ENCODE data around the gene EPHB2.

DNA sequence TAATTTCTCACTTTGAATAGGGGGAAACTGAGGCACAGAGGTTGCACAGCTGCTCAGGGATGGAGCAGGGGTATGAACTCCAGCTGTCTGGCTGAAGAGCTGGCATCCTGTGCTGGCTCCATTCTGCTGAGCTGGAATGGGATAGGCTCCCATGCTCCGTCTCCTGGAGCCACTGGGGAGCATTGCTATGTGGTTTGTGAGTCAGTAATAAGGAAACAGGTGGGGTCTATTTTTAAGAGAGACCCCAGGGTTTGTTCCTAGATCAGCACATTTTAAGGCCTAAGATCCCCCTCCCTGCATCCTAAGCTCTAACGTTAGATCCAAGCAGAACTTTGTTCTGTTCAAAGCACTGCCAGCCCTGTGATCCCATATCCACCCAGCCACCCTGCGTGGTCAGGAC, 189.8 kb downstream of the EPHB2 start:
- TF ChIP-seq, protein P1, sequence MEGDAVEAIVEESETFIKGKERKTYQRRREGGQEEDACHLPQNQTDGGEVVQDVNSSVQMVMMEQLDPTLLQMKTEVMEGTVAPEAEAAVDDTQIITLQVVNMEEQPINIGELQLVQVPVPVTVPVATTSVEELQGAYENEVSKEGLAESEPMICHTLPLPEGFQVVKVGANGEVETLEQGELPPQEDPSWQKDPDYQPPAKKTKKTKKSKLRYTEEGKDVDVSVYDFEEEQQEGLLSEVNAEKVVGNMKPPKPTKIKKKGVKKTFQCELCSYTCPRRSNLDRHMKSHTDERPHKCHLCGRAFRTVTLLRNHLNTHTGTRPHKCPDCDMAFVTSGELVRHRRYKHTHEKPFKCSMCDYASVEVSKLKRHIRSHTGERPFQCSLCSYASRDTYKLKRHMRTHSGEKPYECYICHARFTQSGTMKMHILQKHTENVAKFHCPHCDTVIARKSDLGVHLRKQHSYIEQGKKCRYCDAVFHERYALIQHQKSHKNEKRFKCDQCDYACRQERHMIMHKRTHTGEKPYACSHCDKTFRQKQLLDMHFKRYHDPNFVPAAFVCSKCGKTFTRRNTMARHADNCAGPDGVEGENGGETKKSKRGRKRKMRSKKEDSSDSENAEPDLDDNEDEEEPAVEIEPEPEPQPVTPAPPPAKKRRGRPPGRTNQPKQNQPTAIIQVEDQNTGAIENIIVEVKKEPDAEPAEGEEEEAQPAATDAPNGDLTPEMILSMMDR (IDR thresholded peaks at IDR 0.05): no peak
- TF ChIP-seq POLR2A (IDR thresholded peaks at IDR 0.05) (no peak), POLR2AphosphoS5 (IDR thresholded peaks at IDR 0.05) (no peak), EP300 (IDR thresholded peaks at IDR 0.05) (no peak)
